HG02973 (cell line): Measurements from ENCODE around the gene CGB2.
"Not testable (repeated sequence)": the region's sequence is repeated elsewhere in the genome, so short reads cannot be mapped to it uniquely, and the experiment has no call there.

Source experiments
- ATAC-seq: cut with Tn5 transposase; IDR thresholded peaks from one replicate; pipeline ENCODE4 v1.9.1; 2021; ENCODE audit warnings: moderate library complexity; ENCODE audit not compliant: unreplicated experiment

CGB2 gene

DNA sequence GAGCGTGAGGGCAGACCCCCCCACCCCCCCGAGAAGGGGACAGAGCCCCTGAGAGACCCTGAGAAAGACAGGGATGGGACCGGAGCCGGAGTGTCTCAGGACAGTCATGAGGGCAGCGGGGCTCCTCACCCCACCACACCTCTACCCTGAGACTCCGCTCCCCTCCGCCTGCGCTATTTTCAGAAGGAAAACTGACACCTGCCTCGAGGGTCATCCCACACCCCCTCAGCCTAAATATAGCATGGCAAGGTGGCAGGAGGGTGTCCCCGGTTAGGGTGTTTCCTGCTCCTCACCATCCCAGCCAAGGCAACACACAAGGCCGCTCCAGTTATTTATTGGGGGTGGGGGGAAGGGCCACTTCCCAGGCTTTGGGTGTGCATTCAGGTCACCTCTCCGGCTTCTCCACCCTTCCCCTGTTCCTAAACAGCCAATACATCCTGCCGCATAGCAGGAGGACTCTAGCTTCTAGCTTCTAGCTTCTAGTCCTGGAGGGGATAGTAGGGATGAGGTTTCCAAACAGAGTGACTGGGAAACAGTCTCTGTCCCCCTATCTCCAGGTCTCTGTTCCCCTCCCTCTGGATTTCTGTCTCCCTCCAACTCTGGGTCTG is 34.3 kb downstream of the CGB2 start:
- ATAC-seq: no peak

DNA sequence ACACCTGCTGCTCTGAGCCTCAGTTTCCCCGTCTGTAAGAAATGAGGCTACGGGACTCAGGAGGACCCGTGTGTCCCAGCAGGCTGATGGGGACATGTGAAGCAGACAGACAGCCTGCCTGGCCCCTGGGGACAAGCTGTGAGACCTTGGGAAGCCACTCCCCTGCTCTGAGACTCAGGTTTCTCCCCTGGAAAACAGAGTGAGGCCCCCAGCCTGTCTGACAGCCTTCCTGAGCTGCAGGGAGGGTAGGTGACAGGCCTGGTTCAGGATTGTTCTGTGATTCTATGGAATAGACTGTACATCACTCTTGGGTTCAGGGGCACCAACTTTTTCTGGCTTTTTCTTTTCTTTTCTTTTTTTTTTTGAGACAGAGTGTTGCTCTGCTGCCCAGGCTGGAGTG is 35.9 kb downstream of the CGB2 start:
- ATAC-seq: no peak

DNA sequence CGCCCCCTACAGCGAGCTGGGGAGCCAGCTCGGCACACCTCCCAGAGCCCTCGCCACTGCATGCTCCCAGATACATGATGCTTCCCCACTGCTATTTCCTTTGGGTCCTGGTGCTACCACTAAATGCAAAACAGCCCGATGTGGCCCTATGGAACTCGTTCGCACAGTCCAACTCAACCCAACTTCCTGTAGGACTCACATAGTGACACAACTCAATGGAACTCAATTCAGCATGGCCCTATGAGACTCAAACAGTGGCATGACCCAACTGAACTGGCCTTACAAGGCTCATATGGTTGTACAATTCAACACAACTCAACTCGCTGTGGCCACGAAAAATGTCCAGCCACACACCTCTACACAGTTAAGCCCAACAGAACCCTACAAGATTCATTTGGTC is 37.3 kb downstream of the CGB2 start:
- ATAC-seq: no peak

DNA sequence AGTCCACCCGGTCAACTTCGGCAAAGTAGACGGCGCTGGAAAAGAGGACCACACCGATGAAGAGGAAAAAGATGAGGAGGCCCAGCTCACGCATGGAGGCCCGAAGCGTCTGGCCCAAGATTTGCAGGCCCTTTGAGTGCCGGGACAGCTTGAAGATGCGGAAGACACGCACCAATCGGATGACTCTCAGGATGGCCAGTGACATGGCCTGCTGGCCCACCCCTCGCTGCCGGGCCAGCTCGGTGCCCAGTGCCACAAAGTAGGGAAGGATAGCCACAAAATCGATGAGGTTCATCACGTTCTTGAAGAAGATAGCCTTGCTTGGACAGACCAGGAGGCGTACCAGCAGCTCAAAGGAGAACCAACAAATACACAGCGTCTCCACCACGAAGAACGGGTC is 38.7 kb downstream of the CGB2 start:
- ATAC-seq: no peak

DNA sequence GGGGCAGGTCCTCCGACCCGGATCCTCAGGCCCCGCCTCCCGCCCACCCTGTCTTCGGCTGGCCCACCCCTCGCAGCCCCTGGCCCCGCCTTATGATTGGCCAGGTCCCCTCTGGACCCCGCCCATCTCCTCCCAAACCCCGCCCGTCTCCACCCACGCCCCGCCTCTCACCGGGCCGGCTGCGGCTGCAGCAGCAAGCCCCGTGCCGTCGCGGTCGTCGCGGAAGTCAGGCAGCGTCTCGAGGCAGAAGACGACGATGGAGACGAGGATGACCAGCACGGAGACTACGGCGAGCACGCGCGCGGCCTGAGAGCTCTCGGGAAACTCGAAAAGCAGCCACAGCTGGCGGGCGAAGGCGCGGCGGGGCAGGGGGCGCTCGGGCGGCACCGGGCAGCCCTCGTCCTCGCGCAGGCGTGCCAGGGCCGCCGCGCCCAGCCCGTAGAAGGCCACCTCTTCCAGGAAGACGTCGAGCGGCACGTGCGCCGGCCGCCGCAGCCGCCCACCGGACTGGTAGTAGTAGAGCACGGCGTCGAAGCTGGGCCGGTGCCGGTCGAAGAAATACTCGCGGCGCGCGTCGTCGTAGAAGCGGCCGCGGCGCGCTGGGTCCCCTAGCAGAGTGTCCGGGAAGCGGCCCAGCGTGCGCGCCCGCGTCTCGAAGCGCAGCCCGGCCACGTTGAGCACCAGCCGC is 40.3 kb downstream of the CGB2 start:
- no peak for ATAC-seq

DNA sequence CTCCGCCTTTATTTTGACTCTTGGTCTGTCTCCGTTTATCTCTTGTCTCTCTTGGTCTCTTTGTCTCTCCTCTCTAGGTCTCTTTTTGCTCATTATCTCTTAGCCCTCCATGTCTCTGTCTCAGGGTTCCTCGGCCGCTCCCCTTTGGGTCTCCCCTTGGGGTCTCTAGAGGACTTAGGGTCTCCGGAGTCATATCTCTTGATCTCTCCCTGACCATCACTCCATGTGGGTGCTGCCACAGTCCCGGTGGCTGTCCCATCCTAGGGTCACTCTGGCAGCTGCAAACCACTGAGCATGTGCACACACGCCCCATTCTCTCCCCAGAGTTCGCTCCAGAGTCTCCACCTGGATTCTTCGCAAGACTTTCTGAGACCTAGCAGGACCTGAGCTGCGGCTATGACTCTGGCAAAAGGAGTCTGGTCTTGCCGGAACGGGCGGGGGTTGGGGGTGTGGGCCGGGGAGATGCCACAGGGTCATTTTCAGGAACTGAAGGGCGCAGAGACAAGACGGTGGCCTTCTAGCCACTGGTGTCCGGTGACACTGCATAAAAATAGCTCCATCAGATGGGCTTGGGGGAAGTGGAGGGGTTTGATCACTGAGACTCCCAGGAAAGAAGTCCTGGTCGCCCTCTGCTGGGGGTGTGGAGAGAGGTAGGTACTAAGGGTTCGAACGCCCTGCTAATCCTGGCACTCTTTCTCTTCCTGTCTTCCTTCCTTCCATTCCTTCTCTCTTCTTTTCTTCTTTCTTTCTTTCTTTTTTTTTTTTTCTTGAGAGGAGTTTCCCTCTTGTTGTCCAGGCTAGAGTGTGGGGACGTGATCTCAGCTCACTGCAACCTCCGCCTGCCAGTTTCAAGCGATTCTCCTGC is 42.1 kb downstream of the CGB2 start:
- ATAC-seq: no peak

DNA sequence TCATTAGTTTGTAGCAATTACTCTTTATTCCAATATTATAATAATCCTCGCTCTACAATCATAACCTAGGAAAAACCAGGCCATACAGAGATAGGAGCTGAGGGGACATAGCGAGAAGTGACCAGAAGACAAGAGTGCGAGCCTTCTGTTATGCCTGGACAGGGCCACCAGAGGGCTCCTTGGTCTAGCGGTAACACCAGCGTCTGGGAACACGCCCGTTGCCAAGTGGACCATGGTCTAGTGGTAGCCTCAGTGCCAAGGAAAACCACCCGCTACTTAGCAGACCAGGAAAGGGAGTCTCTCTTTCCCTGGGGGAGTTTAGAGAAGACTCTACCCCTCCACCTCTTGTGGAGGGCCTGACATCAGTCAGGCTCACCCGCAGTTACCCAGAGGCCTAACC is 43.2 kb downstream of the CGB2 start:
- not testable (repeated sequence) for ATAC-seq

DNA sequence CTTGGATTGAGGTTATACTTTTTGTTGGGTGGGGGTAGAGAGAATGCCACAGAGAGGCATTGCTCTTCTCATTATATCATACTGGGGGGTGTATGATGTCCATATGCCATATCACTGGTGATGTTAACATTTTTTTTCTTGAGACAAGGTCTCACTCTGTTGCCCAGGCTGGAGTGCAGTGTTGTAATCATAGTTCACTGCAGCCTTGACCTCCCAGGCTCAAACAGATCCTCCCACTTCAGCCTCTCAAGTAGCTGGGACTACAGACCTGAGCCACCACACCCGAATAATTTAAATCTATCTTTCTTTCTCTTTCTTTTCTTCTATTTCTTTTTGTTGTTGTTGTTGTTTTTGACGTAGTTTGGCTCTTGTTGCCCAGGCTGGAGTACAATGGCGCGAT is 48.7 kb downstream of the CGB2 start:
- no peak for ATAC-seq

DNA sequence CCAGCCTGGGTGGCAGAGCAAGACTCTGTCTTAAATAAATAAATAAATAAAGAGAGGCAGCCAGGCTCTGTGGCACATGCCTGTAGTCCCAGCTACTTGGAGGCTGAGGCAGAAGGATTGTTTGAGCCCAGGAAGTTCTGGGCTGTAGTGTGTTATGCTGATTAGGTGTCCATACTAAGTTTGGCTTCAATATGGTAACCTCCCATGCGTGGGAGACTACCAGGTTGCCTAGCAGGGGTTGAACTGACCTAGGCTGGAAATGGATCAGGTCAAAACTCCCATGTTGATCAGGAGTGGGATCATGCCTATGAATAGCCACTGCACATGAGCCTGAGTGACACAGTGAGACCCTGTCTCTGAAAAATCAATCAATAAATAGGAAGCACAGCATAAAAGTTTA is 49.6 kb downstream of the CGB2 start:
- ATAC-seq: no peak
